SK-N-SH (cell line): Measurements from ENCODE around the gene MYO1C. TPM values are rescaled to one million over a fixed set of nuclear protein-coding genes. Genes with fewer than 3 reads are reported as not detected.

Experiments used
- CTCF ChIA-PET: fragments of 300-600, 350-600 bp; formaldehyde crosslinking; extraction: SDS; loops from one replicate; lab custom pipeline; 2021; lab: Yijun Ruan, JAX
- POLR2A ChIA-PET: fragments of 350-600 bp; sonication (Branson Sonifier 250); formaldehyde crosslinking; extraction: SDS; loops from one replicate; lab custom pipeline; 2020; ENCODE audit warnings: antibody characterized with exemption, inconsistent platforms; lab: Yijun Ruan, JAX
- DNase-seq: peaks from one replicate; pipeline ENCODE4 v3.0.0; 2012
- H2AFZ ChIP-seq: fragments of 200-600 bp; sonication (generic); 2 replicates; pipeline ENCODE4 v1.8.1; 2016; ENCODE audit warnings: antibody characterized with exemption, mild to moderate bottlenecking, low read depth
- H3F3A ChIP-seq: fragments of 200-600 bp; sonication (generic); replicated peaks from 2 replicates; pipeline ENCODE3; 2016; ENCODE audit warnings: antibody characterized with exemption, mild to moderate bottlenecking; ENCODE audit not compliant: insufficient read depth
- H3K27ac ChIP-seq, 2 experiments: fragments of 200-500 bp in 1 of 2; fragments of 200-600 bp in 1 of 2; sonication (Bioruptor generic) in 1 of 2; sonication (generic), shearing (Covaris generic) in 1 of 2; 2 replicates each; pipeline versions ENCODE4 v1.5.1 to v1.6.1; 2014 to 2016; ENCODE audit warnings: low read depth in 2 of 2, inconsistent platforms in 1 of 2, low read length in 1 of 2, mild to moderate bottlenecking in 1 of 2, mixed read lengths in 1 of 2
- H3K27me3 ChIP-seq: fragments of 200-600 bp; sonication (generic), shearing (Covaris generic); 2 replicates; pipeline ENCODE4 v1.6.1; 2016; ENCODE audit warnings: mixed run types; ENCODE audit not compliant: insufficient read depth
- H3K36me3 ChIP-seq, 2 experiments: fragments of 200-500 bp in 1 of 2; fragments of 200-600 bp in 1 of 2; sonication (Bioruptor generic) in 1 of 2; sonication (generic) in 1 of 2; replicated peaks in 1 of 2; 2 replicates each; pipeline versions ENCODE3 to v1.5.1; 2014 to 2016; ENCODE audit warnings: low read length in 1 of 2, mild to moderate bottlenecking in 1 of 2; ENCODE audit not compliant: insufficient read depth in 2 of 2, control insufficient read depth in 1 of 2
- H3K4me1 ChIP-seq, 2 experiments: fragments of 200-500 bp in 1 of 2; fragments of 200-600 bp in 1 of 2; sonication (Bioruptor generic) in 1 of 2; sonication (generic), shearing (Covaris generic) in 1 of 2; 2 replicates each; pipeline versions ENCODE4 v1.5.1 to v1.6.1; 2014 to 2016; ENCODE audit warnings: low read depth in 1 of 2, low read length in 1 of 2, mixed run types in 1 of 2; ENCODE audit not compliant: insufficient read depth in 2 of 2, control insufficient read depth in 1 of 2
- H3K4me2 ChIP-seq: fragments of 200-600 bp; sonication (generic), shearing (Covaris generic); 2 replicates; pipeline ENCODE4 v1.6.1; 2017; ENCODE audit warnings: mixed run types
- H3K4me3 ChIP-seq, 2 experiments: fragments of 200-500 bp in 1 of 2; fragments of 200-600 bp in 1 of 2; sonication (Bioruptor generic) in 1 of 2; sonication (generic), shearing (Covaris generic) in 1 of 2; 2 replicates each; pipeline versions ENCODE4 v1.5.1 to v1.8.1; 2014 to 2016; ENCODE audit warnings: low read depth in 2 of 2, inconsistent platforms in 1 of 2, low read length in 1 of 2, mild to moderate bottlenecking in 1 of 2, mixed read lengths in 1 of 2, moderate library complexity in 1 of 2
- H3K79me2 ChIP-seq: fragments of 200-600 bp; sonication (generic); 2 replicates; pipeline ENCODE4 v1.8.1; 2017; ENCODE audit warnings: mild to moderate bottlenecking; ENCODE audit not compliant: insufficient read depth
- H3K9ac ChIP-seq: fragments of 200-600 bp; sonication (generic); 2 replicates; pipeline ENCODE4 v1.6.1; 2017; ENCODE audit warnings: mixed run types
- H3K9me2 ChIP-seq: fragments of 200-600 bp; sonication (generic); 2 replicates; pipeline ENCODE4 v1.6.1; 2017; ENCODE audit warnings: mixed run types
- H3K9me3 ChIP-seq: fragments of 200-600 bp; sonication (generic); 2 replicates; pipeline ENCODE4 v1.6.1; 2017; ENCODE audit warnings: mixed run types, mild to moderate bottlenecking, moderate library complexity
- H4K20me1 ChIP-seq: fragments of 200-600 bp; sonication (generic); 2 replicates; pipeline ENCODE4 v1.6.1; 2017; ENCODE audit warnings: mild to moderate bottlenecking, mixed run types; ENCODE audit not compliant: insufficient read depth
- IRF3 ChIP-seq: fragments of 150-350 bp; IDR thresholded peaks from 2 replicates; pipeline ENCODE4 v1.6.1; 2016; ENCODE audit warnings: mild to moderate bottlenecking, low read depth, low read length
- NFIC ChIP-seq: IDR thresholded peaks from 2 replicates; pipeline ENCODE4 v1.4.0; 2012; ENCODE audit warnings: borderline replicate concordance
- SIN3A ChIP-seq: IDR thresholded peaks from 2 replicates; pipeline ENCODE4 v1.6.1; 2012; ENCODE audit warnings: low read depth, mild to moderate bottlenecking, low read length, moderate library complexity, borderline replicate concordance
- WGBS: methylation state at CpG from one replicate; pipeline ENCODE4 v1.1.6; 2017; ENCODE audit warnings: low lambda C conversion rate; 5-methylcytosine and 5-hydroxymethylcytosine counted together
- polyA plus RNA-seq, 3 experiments: library from polyadenylated mRNA; depleted of rRNA; stranded (reverse); fragments of >200 nt; gene quantifications; 2 replicates each; pipeline ENCODE4 v1.2.3, GENCODE V29; 2012
- TF ChIP-seq, protein P1 (sequence below): IDR thresholded peaks from 2 replicates; pipeline ENCODE4 v1.4.0; 2012; ENCODE audit warnings: low read depth, borderline replicate concordance
- TF ChIP-seq, protein P2 (sequence below): fragments of 150-350 bp; IDR thresholded peaks from 2 replicates; pipeline ENCODE4 v1.6.1; 2017; ENCODE audit warnings: antibody characterized with exemption, low read length, low read depth, borderline replicate concordance

MYO1C gene
- polyA plus RNA-seq, 1 of the 3 experiments (the other 2 are of a cell fraction): 102 TPM

- TF ChIP-seq, protein P1, sequence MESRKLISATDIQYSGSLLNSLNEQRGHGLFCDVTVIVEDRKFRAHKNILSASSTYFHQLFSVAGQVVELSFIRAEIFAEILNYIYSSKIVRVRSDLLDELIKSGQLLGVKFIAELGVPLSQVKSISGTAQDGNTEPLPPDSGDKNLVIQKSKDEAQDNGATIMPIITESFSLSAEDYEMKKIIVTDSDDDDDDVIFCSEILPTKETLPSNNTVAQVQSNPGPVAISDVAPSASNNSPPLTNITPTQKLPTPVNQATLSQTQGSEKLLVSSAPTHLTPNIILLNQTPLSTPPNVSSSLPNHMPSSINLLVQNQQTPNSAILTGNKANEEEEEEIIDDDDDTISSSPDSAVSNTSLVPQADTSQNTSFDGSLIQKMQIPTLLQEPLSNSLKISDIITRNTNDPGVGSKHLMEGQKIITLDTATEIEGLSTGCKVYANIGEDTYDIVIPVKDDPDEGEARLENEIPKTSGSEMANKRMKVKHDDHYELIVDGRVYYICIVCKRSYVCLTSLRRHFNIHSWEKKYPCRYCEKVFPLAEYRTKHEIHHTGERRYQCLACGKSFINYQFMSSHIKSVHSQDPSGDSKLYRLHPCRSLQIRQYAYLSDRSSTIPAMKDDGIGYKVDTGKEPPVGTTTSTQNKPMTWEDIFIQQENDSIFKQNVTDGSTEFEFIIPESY: no peak
- no peak for TF ChIP-seq SIN3A
Observed at GRCh38 chr17:1503699-1504098, 11.2 kb upstream of the MYO1C start (continued).

DNA sequence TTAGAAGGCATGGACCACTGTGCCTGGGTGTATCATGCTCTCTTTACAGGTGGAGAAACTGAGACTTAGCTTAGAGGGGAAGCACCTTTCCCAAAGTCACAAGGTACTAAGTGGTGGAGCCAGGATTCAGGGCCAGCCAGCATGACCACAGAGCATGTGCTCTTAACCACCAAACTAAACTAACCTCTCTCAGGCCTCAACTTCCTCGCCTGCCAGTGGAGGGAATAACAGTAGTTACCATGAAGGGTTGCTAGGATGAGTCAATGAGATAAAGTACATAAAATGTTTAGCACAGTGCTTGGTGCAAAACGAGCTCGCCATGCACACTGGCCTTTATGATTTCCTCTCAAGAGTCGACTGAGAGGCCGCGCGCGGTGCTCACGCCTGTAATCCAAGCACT, 6.4 kb upstream of the MYO1C start:
- no peak overlapping the region for H2AFZ ChIP-seq
- DNase-seq: no peak
- WGBS: 87% methylated on average over 9 of the region's 9 CpGs

More for the DNA sequence above, 6.4 kb upstream of the MYO1C start:
- ChIA-PET POLR2A (interaction anchor here (2.3 kb wide), 1 partner anchor 13 kb away, joined by 5 read pairs; no protein-coding TSS in a partner anchor), CTCF (interaction anchor here (3.6 kb wide), 1 partner anchor 11 kb away, joined by 13 read pairs; no protein-coding TSS in a partner anchor)
- Histone ChIP-seq H3K9ac (no peak overlapping the region), H3K4me1 (no peaks in the 10 kb centered on the region; a peak in 2 of 4 replicates), H3K27ac (no peak overlapping the region), H3K4me3 (no peak overlapping the region), H3K4me2 (no peak overlapping the region), H3K36me3 (peaks cover 0 to 12% of the 10 kb centered on the region in 2 experiments), H3F3A (peaks cover 10% of the 10 kb centered on the region), H3K9me2 (no peaks in the 10 kb centered on the region), H3K79me2 (no peaks in the 10 kb centered on the region), H3K27me3 (no peaks in the 10 kb centered on the region), H3K9me3 (no peaks in the 10 kb centered on the region), H4K20me1 (no peaks in the 10 kb centered on the region)
- TF ChIP-seq NFIC (no peak), IRF3 (no peak)
- TF ChIP-seq, protein P1: no peak
- TF ChIP-seq, protein P2, sequence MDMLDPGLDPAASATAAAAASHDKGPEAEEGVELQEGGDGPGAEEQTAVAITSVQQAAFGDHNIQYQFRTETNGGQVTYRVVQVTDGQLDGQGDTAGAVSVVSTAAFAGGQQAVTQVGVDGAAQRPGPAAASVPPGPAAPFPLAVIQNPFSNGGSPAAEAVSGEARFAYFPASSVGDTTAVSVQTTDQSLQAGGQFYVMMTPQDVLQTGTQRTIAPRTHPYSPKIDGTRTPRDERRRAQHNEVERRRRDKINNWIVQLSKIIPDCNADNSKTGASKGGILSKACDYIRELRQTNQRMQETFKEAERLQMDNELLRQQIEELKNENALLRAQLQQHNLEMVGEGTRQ: no peak
